Stimulated activated CD4-positive, alpha-beta T cell treated with anti-CD3 and anti-CD28 coated beads, Interleukin-2, amount 100 ng/mL, for 4 hours (primary cell): ENCODE measurements around the gene JSRP1.
"Not testable (repeated sequence)": the region's sequence is repeated elsewhere in the genome, so short reads cannot be mapped to it uniquely, and the experiment has no call there.

Experiments
- DNase-seq: peaks from one replicate; pipeline ENCODE4 v3.0.0-alpha.2; 2020; ENCODE audit warnings: low read depth

The JSRP1 gene

GRCh38 chr19:2282062-2282861, 26.0 kb upstream of the JSRP1 start, which contains the start of gene PEAK3:
Gene PEAK3 (minus strand): TSS chr19:2282175. CDS start chr19:2280931, 1,244 bp downstream.
- no peak for DNase-seq

- not testable (repeated sequence) for DNase-seq
These were observed 25.2 kb upstream of the JSRP1 start for GRCh38 chr19:2281265-2282061.

GRCh38 chr19:2280633-2281264, 24.5 kb upstream of the JSRP1 start:
- no peak for DNase-seq

- DNase-seq: no peak
These were observed 22.4 kb upstream of the JSRP1 start for GRCh38 chr19:2278459-2279158.

- DNase-seq: no peak
These were observed 20.9 kb upstream of the JSRP1 start for GRCh38 chr19:2277138-2277537.

GRCh38 chr19:2276429-2276986, 20.3 kb upstream of the JSRP1 start:
- no peak for DNase-seq

- no peak for DNase-seq
These were observed 19.6 kb upstream of the JSRP1 start for GRCh38 chr19:2275588-2276428.

GRCh38 chr19:2274931-2275535, 18.8 kb upstream of the JSRP1 start:
- DNase-seq: no peak

- no peak for DNase-seq
These were observed 18.0 kb upstream of the JSRP1 start for GRCh38 chr19:2274185-2274711.

- no peak for DNase-seq
These were observed 17.4 kb upstream of the JSRP1 start for GRCh38 chr19:2273356-2274184.

- no peak for DNase-seq
These were observed 15.3 kb upstream of the JSRP1 start for GRCh38 chr19:2271234-2272103.

- peak; percentile 69 for DNase-seq
These were observed 14.4 kb upstream of the JSRP1 start for GRCh38 chr19:2270423-2271233.

GRCh38 chr19:2270157-2270422, 13.9 kb upstream of the JSRP1 start:
- no peak for DNase-seq

GRCh38 chr19:2269244-2270156, 13.3 kb upstream of the JSRP1 start:
- DNase-seq: peak; percentile 98

- DNase-seq: no peak
These were observed 12.6 kb upstream of the JSRP1 start for GRCh38 chr19:2268861-2269243.

GRCh38 chr19:2268480-2268830, 12.2 kb upstream of the JSRP1 start:
- no peak for DNase-seq
